Heart left ventricle (tissue), 16 donors: Measurements from ENCODE around the gene HECTD2. TPM values are rescaled to one million over a fixed set of nuclear protein-coding genes. Genes with fewer than 3 reads are reported as not detected.

Experiments used
- ATAC-seq, 4 donors: fragments of 200-7000 bp; cut with Tn5 transposase; one replicate each; pipeline ENCODE4 v1.9.1; 2020 to 2022; ENCODE audit warnings: moderate library complexity in 4 of 4, mild to moderate bottlenecking in 3 of 4, moderate number of reproducible peaks in 1 of 4
- DNase-seq, 5 donors: peaks; one replicate each; pipeline ENCODE4 v3.0.0-alpha.2; 2020
- H3K27ac ChIP-seq, 12 donors: fragments of 200-600 bp; sonication (generic) in 4 of 12; one replicate each; pipeline versions ENCODE4 v1.5.0 to v1.8.0; 2016 to 2022; ENCODE audit warnings: mild to moderate bottlenecking in 2 of 12
- H3K27me3 ChIP-seq, 9 donors: fragments of 200-600 bp; sonication (generic) in 2 of 9; one replicate each; pipeline versions ENCODE4 v1.5.1 to v1.8.0; 2016 to 2022; ENCODE audit warnings: mild to moderate bottlenecking in 3 of 9
- H3K36me3 ChIP-seq, 9 donors: fragments of 200-600 bp; sonication (generic) in 2 of 9; one replicate each; pipeline versions ENCODE4 v1.5.0 to v1.8.0; 2018 to 2022; ENCODE audit warnings: mild to moderate bottlenecking in 2 of 9
- H3K4me1 ChIP-seq, 12 donors: fragments of 200-600 bp; sonication (generic) in 4 of 12; one replicate each; pipeline versions ENCODE4 v1.5.0 to v1.8.0; 2016 to 2022; ENCODE audit warnings: mild to moderate bottlenecking in 3 of 12
- H3K4me3 ChIP-seq, 12 donors: fragments of 200-600 bp; sonication (generic) in 4 of 12; one replicate each; pipeline versions ENCODE4 v1.5.0 to v1.8.0; 2017 to 2022; ENCODE audit warnings: mild to moderate bottlenecking in 9 of 12, moderate library complexity in 4 of 12
- H3K9me3 ChIP-seq, 12 donors: fragments of 200-600 bp; sonication (generic) in 4 of 12; one replicate each; pipeline versions ENCODE4 v1.5.0 to v1.8.0; 2016 to 2022; ENCODE audit warnings: mild to moderate bottlenecking in 1 of 12
- POLR2A ChIP-seq, 2 donors: fragments of 450-650 bp; IDR thresholded peaks; one replicate each; pipeline ENCODE4 v1.6.1; 2017; ENCODE audit warnings: antibody characterized with exemption in 2 of 2, mild to moderate bottlenecking in 2 of 2, moderate library complexity in 2 of 2
- WGBS, 4 donors: extraction: QIAGEN DNeasy Blood & Tissue Kit in 2 of 4; methylation state at CpG; one replicate each; pipeline versions ENCODE4 v1.1.5 to v1.1.7; 2013 to 2018; 5-methylcytosine and 5-hydroxymethylcytosine counted together
- intact Hi-C, 10 donors: fragments of 100-400 bp; cut with DNase I; formaldehyde crosslinking; loops; one replicate each; pipeline versions ENCODE4 v1.11.1 to v1.14.2; 2022
- polyA plus RNA-seq, 2 donors: library from polyadenylated mRNA; stranded (reverse); fragments of 200-250 nt; gene quantifications; one replicate each; pipeline ENCODE4 v1.2.3, GENCODE V29; 2013
- total RNA-seq, 9 donors: library from RNA; depleted of rRNA in 2 of 9; stranded (reverse); fragments of >200 nt in 2 of 9; fragmentation: NEBNext Ultra II Directional in 3 of 9; extraction: Animal tissue kit (Norgen Biotek cat#: 25700) in 3 of 9; gene quantifications; one replicate each; pipeline versions ENCODE4 v1.1.0 to v1.2.4, GENCODE V29; 2016 to 2023
- TF ChIP-seq, protein P1 (sequence below), 12 donors: fragments of 200-600 bp; sonication (generic) in 4 of 12; IDR thresholded peaks; one replicate each; pipeline versions ENCODE4 v1.5.0 to v1.8.0; 2018 to 2022; ENCODE audit warnings: antibody characterized with exemption in 12 of 12, mild to moderate bottlenecking in 5 of 12
- donor health status: ischemic (EF 13 %, LVEDD 7.1; RV severe dilation, severe dysfunction).
- donor health status: healthy with polysubstance abuse.
- donor health status: DM: no; HTN: yes; CAD: no.
- donor health status: DM: no; HTN: no; CAD: no.
- donor health status: ischemic (EF 25% LVEDD 6.9; RV normal size, moderate dysfunction).
- donor health status: ischemic (EF 25% LVEDD 5.7; RV mildly dilated, moderate dysfunction).
- donor health status: healthy.
- donor health status: DM: yes; HTN: yes; CAD: no.
- donor health status: ischemic (EF 35%, LVEDD 5.7; RV mildly dilated, moderate dysfunction).
- donor health status: nonischemic (EF 11% LVEDD 7.7; RV severe dilation, severe dysfunction).
- donor health status: DM: yes; HTN: yes; CAD: no.
- donor health status: PGD.
- donor health status: ischemic (EF 29% LVEDD 5.4; RV normal size, mild dysfunction).
- donor health status: nonischemic (EF 23%, LVEDD 6.1; RV moderate dilation, normal function).

The HECTD2 gene
- total and polyA plus RNA-seq, 11 donors, result 2.3 to 9.3 (median 4.1) TPM

GRCh38 chr10:91460681-91461080 lies 50.5 kb downstream of the HECTD2 start:
- no peak for TF ChIP-seq POLR2A (IDR thresholded peaks at IDR 0.05)
- TF ChIP-seq, protein P1, sequence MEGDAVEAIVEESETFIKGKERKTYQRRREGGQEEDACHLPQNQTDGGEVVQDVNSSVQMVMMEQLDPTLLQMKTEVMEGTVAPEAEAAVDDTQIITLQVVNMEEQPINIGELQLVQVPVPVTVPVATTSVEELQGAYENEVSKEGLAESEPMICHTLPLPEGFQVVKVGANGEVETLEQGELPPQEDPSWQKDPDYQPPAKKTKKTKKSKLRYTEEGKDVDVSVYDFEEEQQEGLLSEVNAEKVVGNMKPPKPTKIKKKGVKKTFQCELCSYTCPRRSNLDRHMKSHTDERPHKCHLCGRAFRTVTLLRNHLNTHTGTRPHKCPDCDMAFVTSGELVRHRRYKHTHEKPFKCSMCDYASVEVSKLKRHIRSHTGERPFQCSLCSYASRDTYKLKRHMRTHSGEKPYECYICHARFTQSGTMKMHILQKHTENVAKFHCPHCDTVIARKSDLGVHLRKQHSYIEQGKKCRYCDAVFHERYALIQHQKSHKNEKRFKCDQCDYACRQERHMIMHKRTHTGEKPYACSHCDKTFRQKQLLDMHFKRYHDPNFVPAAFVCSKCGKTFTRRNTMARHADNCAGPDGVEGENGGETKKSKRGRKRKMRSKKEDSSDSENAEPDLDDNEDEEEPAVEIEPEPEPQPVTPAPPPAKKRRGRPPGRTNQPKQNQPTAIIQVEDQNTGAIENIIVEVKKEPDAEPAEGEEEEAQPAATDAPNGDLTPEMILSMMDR (IDR thresholded peaks at IDR 0.05), result no peak
- Histone ChIP-seq H3K4me1 (no peaks in the 10 kb centered on the region), H3K27me3 (no peaks in the 10 kb centered on the region), H3K4me3 (no peak overlapping the region), H3K27ac (no peak overlapping the region), H3K36me3 (peaks cover 0 to 53% (median 36%) of the 10 kb centered on the region in 9 donors), H3K9me3 (peaks cover 0 to 11% (median 0%) of the 10 kb centered on the region in 12 donors)
- intact Hi-C loops, result no loop called here
- ATAC-seq (no peak), DNase-seq (no peak)
- WGBS, 4 donors, result 80 to 88% (median 87%) methylated on average over 3 of the region's 3 CpGs

DNA sequence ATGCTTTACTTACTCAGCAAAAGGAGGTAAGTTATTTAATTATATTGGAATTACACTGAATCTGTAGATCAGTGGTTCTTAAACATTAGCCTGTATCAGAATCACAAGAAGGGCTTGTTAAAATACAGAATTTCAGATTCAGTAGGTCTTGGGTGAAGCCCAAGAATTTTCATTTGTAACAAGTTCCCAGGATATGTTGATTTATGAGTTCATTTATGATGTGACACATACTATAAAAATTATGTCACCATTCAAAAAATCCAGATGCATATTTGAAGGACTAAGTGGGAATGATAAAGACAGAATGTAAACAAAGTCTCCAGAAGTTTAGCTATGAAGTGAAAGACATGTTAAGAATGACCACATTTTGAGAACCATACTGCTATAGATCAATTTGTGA lies 52.3 kb downstream of the HECTD2 start:
- TF ChIP-seq, protein P1 (IDR thresholded peaks at IDR 0.05), result no peak
- no peak for TF ChIP-seq POLR2A (IDR thresholded peaks at IDR 0.05)
- Histone ChIP-seq H3K4me1 (no peaks in the 10 kb centered on the region), H3K9me3 (peaks cover 0 to 11% (median 0%) of the 10 kb centered on the region in 12 donors), H3K27ac (no peak overlapping the region), H3K27me3 (no peaks in the 10 kb centered on the region), H3K36me3 (peaks cover 0 to 60% (median 44%) of the 10 kb centered on the region in 9 donors), H3K4me3 (no peak overlapping the region)
- ATAC-seq, result no peak
- intact Hi-C loops, result no loop called here
- no peak for DNase-seq

GRCh38 chr10:91464500-91464899 lies 54.4 kb downstream of the HECTD2 start:
- 91 to 99% (median 98%) methylated on average over 2 of the region's 2 CpGs for WGBS, 4 donors
- no peak for DNase-seq
- no peaks in the 10 kb centered on the region for H3K4me1 ChIP-seq
- H3K9me3 ChIP-seq, result peaks cover 0 to 11% (median 0%) of the 10 kb centered on the region in 12 donors
- peaks cover 0 to 61% (median 45%) of the 10 kb centered on the region in 9 donors for H3K36me3 ChIP-seq
- intact Hi-C loops, result no loop called here
- no peaks in the 10 kb centered on the region for H3K27me3 ChIP-seq
- no peak overlapping the region for H3K27ac ChIP-seq
- TF ChIP-seq POLR2A (IDR thresholded peaks at IDR 0.05), result no peak
- TF ChIP-seq, protein P1 (IDR thresholded peaks at IDR 0.05), result no peak
- no peak for ATAC-seq
- H3K4me3 ChIP-seq, result no peak overlapping the region

DNA sequence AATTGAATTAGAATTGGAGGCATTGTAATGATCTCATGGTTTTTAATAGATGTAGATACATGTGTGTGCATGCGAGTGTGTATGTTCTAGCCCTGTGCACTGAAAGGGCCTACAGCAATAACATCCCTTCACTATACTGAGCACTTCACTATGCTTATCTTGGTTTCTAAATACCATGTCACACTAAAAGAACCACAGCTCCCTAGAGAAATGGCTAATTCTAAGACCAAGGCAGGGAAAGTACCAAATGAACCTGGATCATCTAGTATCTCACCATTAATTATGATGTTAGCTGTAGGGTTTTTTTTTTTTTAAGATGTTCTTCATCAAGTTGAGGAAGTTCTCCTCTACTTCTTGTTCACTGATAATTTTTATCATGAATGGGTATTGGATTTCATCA lies 55.1 kb downstream of the HECTD2 start:
- no peak for TF ChIP-seq POLR2A (IDR thresholded peaks at IDR 0.05)
- TF ChIP-seq, protein P1 (IDR thresholded peaks at IDR 0.05), result no peak
- peaks cover 0 to 61% (median 44%) of the 10 kb centered on the region in 9 donors for H3K36me3 ChIP-seq
- WGBS, 4 donors, result 94 to 100% (median 98%) methylated on average over 1 of the region's 1 CpG
- H3K4me3 ChIP-seq, result no peak overlapping the region
- no peaks in the 10 kb centered on the region for H3K4me1 ChIP-seq
- intact Hi-C loops, result no loop called here
- H3K9me3 ChIP-seq, result peaks cover 0 to 11% (median 0%) of the 10 kb centered on the region in 12 donors
- ATAC-seq (no peak), DNase-seq (no peak)
- no peaks in the 10 kb centered on the region for H3K27me3 ChIP-seq
- H3K27ac ChIP-seq, result no peak overlapping the region
